HL-60/S4 treated with phorbol 12-myristate 13-acetate at 8.2 ng/mL for 4 days and 3 days (cell line): ENCODE data around the gene ADAMTS3.

Experiments
- in situ Hi-C: fragments of 300-500 bp; cut with MboI; formaldehyde crosslinking; loops from 2 replicates; pipeline ENCODE4 v1.15.0; 2022; ENCODE audit warnings: low sequenced_read_pairs

The ADAMTS3 gene

GRCh38 chr4:72568959-72569718 lies at the start of gene ADAMTS3:
TSS of gene ADAMTS3 (minus strand) at chr4:72569221. CDS start at chr4:72568762, 459 bp downstream.
- in situ Hi-C loops: no loop called here

GRCh38 chr4:72613959-72614358 lies 44.9 kb upstream of the ADAMTS3 start:
- in situ Hi-C loops: no loop called here

- in situ Hi-C loops: no loop called here
Observed at GRCh38 chr4:72606751-72607150, 37.7 kb upstream of the ADAMTS3 start.

- in situ Hi-C loops: no loop called here
Observed at GRCh38 chr4:72604324-72604723, 35.3 kb upstream of the ADAMTS3 start.

GRCh38 chr4:72602396-72603376 lies 33.7 kb upstream of the ADAMTS3 start:
- in situ Hi-C loops: no loop called here

GRCh38 chr4:72591547-72592454 lies 22.8 kb upstream of the ADAMTS3 start:
- in situ Hi-C loops: no loop called here

- in situ Hi-C loops: no loop called here
Observed at GRCh38 chr4:72587334-72587733, 18.3 kb upstream of the ADAMTS3 start.

GRCh38 chr4:72582853-72583252 lies 13.8 kb upstream of the ADAMTS3 start:
- in situ Hi-C loops: no loop called here

- in situ Hi-C loops: no loop called here
Observed at GRCh38 chr4:72577211-72577610, 8.2 kb upstream of the ADAMTS3 start.

- in situ Hi-C loops: no loop called here
Observed at GRCh38 chr4:72571337-72571736, 2.3 kb upstream of the ADAMTS3 start.

GRCh38 chr4:72569719-72570235 lies 756 bp upstream of the ADAMTS3 start:
- in situ Hi-C loops: no loop called here

- in situ Hi-C loops: no loop called here
Observed at GRCh38 chr4:72567821-72568675, 973 bp downstream of the ADAMTS3 start.

- in situ Hi-C loops: no loop called here
Observed at GRCh38 chr4:72567036-72567435, 2.0 kb downstream of the ADAMTS3 start.

- in situ Hi-C loops: no loop called here
Observed at GRCh38 chr4:72566464-72566972, 2.5 kb downstream of the ADAMTS3 start.

GRCh38 chr4:72564789-72565188 lies 4.2 kb downstream of the ADAMTS3 start:
- in situ Hi-C loops: no loop called here

GRCh38 chr4:72564184-72564583 lies 4.8 kb downstream of the ADAMTS3 start:
- in situ Hi-C loops: no loop called here

- in situ Hi-C loops: no loop called here
Observed at GRCh38 chr4:72558655-72559054, 10.4 kb downstream of the ADAMTS3 start.

- in situ Hi-C loops: no loop called here
Observed at GRCh38 chr4:72557021-72557420, 12.0 kb downstream of the ADAMTS3 start.

GRCh38 chr4:72555377-72555831 lies 13.6 kb downstream of the ADAMTS3 start:
- in situ Hi-C loops: no loop called here
